NCI-H2081 (cell line): Measurements from ENCODE around the gene SART1.
A peak's percentile ranks its signal among the peaks of the same experiment; 100 is the strongest.

Source experiments
- DNase-seq, 2 experiments: peaks; one replicate each; lab custom pipeline; 2025; lab: John Stamatoyannopoulos, UW

Gene SART1

DNA sequence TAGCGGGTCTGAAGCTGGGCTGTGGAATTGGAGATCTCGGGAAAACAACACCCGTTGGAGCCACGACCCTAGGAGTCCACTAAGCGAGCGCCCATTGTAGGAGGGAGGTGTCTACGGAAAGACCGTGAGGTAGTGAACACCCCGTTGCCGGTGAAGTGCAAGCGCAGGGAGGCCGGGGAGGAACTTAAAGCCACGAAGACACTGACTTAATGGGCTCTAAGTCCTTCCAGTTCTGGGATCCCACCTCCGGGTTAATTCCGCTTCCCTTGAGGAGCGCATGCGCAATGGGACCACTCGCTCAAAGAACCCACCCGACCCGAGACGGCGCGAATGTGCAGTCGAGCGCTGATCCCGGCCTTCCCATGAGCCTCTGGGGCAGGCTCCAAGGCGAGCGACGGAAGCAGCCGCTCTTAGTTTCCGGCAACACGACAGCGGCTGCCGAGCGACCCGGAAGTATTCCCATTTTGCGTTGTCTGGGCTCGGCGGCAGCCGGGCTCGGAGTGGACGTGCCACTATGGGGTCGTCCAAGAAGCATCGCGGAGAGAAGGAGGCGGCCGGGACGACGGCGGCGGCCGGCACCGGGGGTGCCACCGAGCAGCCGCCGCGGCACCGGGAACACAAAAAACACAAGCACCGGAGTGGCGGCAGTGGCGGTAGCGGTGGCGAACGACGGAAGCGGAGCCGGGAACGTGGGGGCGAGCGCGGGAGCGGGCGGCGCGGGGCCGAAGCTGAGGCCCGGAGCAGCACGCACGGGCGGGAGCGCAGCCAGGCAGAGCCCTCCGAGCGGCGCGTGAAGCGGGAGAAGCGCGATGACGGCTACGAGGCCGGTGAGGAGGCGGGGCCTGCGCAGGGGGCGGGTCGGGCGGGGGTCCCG lies at the start of gene SART1:
Gene SART1 (plus strand): TSS at position 468 of the 874 bp plus-strand sequence. CDS start 47 bp downstream, at position 515.
- DNase-seq: peak; percentile 97

DNA sequence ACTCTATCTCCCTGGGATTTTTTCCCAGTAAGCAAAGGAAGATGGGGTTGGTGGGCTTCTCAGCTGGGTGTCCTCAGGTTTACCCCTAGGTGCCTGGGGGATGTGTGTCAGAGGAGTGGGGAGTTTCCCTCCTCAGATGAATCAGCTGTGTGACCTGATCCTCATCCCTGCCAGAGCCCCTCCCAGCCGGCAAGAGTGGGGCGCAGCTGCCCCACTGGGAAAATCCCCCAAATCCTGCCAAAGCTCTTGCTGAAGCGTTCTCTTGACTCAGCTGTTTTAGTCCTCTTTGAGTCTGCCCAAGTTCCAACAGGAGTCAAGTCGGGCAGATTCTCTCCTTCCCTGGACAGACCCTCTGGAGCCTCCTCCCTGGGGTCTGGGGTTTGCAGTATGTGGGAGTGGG lies 48.7 kb upstream of the SART1 start:
- DNase-seq: no peak

GRCh38 chr11:65915101-65915820 lies 46.3 kb upstream of the SART1 start:
- DNase-seq: no peak

DNA sequence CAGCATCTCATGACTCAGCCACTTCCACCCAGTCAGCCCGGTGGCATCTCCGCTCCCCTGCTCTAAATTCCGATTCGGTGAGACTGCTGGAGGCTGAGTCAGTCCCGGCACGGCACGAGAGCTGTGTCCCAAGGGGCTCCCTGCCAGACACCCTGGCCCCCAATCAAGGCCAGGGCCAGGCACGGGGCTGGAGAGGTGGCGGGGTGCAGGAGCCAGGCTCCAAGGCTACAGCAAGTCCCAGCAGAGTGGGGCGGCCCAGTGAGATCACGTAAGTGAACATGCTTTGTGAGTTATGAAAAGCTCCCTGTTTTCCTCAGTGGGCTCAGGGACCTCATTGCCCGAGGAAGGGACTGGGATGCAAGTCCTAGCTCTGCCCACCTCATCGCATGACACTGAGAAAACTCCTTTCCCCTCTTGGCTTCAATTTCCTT lies 45.7 kb upstream of the SART1 start:
- DNase-seq: no peak

DNA sequence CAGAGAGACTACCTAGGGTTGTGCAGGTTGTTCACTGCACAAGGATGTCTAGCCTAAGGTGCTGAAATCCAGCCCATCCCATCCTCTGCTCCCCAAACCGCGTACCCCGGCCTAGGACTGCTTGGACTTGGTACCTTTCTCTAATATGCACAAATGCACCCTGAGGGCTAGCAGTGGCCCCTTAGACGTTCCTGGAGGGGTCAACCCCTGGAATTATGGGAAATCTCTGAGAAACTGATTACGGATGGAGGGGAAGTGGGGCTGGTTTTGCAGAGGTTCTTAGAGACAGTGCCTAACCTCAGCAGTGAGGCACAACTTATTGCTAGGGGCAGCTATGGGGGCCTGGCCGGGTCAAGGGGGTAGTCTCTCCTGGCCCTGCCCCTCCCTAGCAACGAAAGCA lies 45.1 kb upstream of the SART1 start:
- DNase-seq: no peak

DNA sequence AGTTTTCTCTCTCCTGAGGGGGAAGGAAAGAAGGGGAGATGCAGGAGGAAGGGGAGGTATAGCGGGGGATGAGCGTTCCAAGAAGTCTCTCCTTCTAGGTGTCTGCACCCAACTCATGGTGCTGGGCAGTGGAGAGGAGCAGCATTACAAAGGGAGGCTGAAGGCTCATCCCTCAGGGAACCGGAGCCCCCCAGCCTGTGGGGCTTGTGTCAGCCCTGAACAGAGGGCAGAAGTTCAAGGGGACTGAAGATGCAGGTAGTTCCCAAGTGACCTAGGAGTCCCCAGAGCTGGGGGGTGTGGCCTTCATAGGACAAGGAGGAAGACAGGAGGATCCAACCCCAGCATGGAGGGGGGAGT lies 44.5 kb upstream of the SART1 start:
- DNase-seq: no peak

DNA sequence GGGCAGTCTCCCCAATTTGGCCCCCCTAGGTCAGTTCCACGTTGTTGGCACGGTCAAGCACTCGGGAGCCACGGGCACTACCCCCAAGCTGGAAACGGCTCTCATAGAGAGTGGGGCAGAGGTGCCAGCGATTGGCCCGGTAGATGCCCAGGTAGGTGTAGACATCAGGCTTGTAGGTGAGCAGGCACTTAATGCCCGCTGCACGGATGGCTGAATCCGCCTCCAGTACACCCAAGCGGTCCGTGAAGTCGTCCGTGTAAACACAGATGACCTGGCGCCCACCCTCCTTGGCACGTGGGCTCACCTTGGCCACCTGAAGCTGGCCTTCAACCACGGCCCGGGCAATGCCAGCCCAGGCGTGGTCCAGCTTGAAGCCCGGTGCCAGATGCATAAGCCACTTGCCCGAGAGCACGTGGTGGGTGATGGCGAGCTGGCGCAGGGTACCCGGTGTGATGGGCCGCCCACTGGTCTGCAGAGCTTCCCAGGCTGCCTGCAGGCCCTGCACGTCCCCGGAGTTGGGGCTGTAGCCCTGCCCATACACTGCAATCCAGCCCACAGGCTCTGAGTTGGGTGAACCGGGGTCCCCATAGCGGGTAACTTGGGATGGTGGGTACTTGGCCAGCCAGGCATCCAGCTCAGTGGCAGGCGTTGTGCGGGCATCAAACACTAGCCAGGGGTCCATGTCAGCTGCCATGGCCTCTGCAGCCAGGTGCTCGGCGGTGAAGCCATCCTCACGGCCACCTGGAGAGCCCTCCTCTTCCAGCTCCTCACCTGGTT lies 43.9 kb upstream of the SART1 start:
- no peak for DNase-seq

DNA sequence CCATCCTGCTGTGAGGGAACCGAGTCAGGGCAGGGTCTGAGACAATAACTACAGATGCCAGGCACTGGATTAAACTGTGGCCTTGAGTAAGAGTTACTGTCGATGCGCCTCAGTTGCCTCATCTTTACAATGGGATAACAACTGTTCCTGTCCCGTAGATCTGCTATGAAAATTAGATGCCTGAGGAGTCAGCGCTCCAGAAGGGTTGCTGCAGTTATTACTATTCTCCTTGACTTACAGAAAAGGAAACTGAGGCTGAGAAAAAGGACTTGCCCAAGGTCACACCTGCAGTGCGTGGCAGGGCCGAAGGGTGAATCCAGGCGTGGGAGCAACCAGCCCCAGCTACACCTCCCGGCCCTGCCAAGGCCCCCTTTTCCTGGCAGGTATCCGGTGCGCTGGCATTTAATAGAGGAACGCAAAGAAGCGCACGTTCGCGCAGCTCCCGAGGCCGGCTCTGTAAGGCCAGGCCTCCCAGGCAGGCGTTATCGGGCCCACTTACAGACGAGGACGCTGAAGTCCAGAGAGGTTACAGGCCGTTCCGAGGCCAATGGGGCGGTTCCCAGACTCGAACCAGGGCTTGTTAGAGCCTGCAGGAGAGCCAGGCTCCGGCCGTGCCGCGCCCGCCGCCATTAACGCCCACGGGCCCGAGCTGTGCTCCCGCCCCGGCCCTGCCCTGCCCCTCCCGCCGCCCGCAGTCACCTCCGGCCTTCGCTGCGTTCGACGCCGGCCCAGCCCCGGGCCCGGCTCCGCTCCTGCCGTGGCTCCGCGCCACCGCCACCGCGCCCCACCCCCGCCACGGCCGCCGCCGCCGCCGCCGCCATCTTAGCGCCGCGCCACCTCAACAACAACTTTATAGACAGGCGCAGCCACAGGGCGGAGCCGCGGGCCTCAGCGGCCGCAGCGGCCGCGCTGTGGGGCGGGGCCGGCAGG lies 43.1 kb upstream of the SART1 start, which contains the start of gene C11orf68:
Gene C11orf68 (minus strand): TSS at position 852 of the 930 bp plus-strand sequence. CDS start 31 bp downstream, at position 821.
- DNase-seq: peak; percentile 18 to 28

- peak; percentile 97 for DNase-seq
These were observed 42.4 kb upstream of the SART1 start, which contains the start of gene DRAP1 for GRCh38 chr11:65919141-65919572. TSS of gene DRAP1 (plus strand) at chr11:65919426. CDS start at chr11:65919502, 76 bp downstream.

DNA sequence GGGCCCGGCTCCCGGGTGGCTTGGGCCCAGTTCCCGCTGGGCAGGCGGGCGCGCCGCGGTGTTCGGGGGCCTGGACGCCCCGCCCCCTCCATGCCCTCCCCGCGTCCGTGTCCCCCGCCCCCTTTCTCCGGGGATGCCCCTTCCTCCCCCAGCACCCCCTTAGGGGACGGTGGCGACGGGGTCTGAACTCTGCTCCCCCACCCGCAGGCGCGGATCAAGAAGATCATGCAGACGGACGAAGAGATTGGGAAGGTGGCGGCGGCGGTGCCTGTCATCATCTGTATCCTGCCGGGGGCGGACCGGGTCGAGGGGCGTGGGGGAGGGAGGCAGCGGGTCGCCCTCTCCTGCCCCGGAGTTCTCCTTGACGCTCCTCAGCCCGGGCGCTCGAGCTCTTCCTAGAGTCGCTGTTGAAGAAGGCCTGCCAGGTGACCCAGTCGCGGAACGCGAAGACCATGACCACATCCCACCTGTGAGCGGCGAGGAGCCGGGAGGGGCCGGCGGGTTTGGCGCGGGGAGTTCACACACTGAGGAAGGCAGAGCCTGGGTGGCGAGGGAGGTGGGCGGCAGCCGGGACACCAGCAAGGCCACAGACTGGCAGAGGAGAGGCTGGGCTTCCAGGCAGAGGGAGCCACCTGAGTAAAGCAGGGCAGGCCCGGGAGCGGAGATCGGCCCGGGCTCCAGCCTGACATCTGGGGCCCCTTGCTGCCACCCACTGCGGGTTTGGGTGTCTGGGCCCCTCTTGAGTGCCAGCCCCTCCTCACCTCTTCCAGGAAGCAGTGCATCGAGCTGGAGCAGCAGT lies 41.8 kb upstream of the SART1 start:
- no peak for DNase-seq

- no peak for DNase-seq
These were observed 41.1 kb upstream of the SART1 start for GRCh38 chr11:65920372-65920802.

- DNase-seq: no peak
These were observed 40.4 kb upstream of the SART1 start for GRCh38 chr11:65921033-65921555.

DNA sequence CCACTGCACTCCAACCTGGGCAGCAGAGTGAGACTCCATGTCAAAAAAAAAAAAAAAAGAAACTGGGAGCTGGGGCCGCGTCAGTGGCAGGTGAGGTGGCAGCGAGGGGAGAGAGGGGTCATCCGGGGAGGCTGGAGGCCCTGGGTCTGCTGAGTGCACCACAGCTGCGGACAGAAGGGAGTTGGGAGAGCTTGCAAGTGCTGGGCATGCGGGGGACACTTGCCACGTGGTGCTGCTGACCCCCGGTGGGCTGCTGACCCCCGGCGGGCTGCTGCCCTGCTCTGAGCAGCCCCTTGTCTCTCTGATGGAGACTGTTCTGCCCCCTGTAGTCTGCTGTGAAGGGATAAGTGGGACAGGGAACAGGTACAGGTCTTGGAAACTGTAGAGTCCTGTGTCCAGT lies 39.7 kb upstream of the SART1 start:
- DNase-seq: no peak

DNA sequence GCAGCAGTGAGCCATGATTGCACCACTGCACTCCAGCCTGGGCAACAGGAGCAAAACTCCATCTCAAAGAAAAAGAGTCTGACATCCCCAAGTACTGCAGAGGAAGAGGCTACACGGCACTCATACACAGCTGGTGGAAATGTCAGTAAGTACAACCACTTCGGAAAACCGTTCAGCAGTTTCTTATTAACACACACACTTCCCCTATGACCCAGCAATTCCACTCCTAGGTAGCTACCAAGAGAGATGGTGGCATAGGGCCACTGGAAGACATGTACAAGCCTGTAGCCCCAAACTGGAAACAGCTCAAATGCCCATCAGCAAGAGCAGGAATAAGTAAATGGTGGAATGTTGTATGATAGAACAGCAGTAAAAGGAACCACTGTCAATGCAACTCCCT lies 39.0 kb upstream of the SART1 start:
- no peak for DNase-seq

DNA sequence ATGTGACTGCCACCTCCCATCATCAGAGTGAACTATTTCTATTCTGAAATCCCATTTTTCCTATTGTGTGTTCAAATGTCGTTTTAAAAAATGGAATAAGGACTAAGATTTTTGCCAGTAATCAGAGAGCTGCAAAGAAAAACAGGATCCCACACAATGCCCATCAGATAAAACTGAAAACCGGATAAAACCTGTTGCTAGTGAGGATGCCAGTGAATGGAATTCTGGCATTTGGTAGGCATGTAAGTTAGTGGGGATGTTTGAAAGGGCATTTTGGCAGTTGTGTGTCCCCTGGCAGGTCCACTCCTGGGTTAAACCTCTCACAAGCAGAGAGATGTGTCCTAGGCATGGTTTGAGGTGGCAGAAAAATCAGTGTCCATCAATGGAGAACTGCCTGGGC lies 36.1 kb upstream of the SART1 start:
- DNase-seq: no peak

DNA sequence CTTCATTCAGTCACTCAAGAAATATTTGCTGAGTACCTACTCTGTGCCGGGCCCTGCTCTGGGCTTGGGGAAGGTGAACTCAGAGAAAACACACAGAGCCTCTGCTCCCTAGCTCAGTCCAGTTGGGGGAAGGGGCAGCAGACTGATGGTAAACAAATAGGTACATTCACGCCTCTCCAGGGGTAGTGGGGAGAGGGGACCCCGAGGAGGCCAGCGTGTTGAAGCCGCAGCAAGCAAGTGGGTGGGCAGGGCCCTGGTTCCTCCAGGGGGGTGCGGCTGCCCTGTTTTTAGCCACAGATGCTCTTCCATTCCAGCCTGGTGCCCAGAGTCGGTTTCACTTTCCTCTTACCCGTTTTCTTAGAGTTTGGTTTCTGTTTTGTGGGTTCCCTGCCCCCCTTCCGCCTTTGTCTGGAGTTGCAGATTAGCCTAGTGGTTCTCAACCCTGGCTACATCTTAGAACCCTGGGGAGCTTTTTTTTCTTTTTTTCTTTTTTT lies 33.6 kb upstream of the SART1 start:
- DNase-seq: no peak

DNA sequence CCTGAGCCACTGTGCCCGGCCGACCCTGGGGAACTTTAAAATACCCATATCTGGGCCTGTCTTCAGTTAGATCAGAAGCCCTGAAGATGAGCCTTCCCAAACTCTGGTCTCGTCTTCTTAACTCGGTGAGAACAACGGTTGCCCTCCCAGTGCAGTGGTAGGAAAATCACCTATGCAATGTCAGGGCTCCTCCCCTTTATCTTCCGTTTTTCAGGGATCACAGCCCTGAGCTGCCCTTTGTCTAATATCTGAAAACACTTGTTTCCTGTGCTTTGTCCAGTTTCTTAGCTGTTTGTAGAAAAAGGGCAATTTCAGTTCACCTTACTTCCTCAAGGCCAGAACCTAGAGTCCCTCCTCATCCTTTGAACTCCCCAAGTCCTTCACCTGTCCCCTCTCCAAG lies 32.9 kb upstream of the SART1 start:
- no peak for DNase-seq

- DNase-seq: no peak
These were observed 29.6 kb upstream of the SART1 start for GRCh38 chr11:65931773-65932557.

DNA sequence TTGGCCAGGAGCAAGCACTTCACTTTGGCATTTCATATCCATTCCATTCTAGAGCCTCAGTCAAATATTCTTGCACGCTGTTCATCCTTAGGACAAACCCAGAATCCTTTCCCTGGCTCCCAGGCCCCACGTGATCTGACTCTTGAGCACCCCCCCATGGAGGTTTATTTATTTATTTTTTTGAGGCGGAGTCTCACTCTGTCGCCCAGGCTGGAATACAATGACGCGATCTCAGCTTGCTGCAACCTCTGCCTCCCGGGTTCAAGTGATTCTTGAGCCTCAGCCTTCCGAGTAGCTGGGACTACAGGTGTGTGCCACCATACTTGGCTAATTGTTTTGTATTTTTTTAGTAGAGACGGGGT lies 29.0 kb upstream of the SART1 start:
- DNase-seq: no peak
